ENCODE data around the gene ARFRP1. TPM values are rescaled to one million over a fixed set of nuclear protein-coding genes. Genes with fewer than 3 reads are reported as not detected.

ARFRP1 gene
- total RNA-seq, 1 donor from 2014 or later: 55.5 TPM

GRCh38 chr20:63657937-63658748, 49.6 kb downstream of the ARFRP1 start, which contains the start of gene RTEL1:
RTEL1 (plus strand) TSS chr20:63658312; CDS start chr20:63659403, 1,091 bp downstream.
- H3K4me3 ChIP-seq (ENCODE audit: low read depth, low read length): peak within 1 kb of the TSS; percentile 70
- no peak for FAIRE-seq
- no peaks in the 10 kb centered on the region for H3K27me3 ChIP-seq (ENCODE audit: control insufficient read depth, insufficient read depth, low read length)
- peaks cover 4% of the 10 kb centered on the region for H3K36me3 ChIP-seq (ENCODE audit: control insufficient read depth, insufficient read depth, low read length)
- peak; percentile 75 for DNase-seq (ENCODE audit: low read depth)
- no peak for TF ChIP-seq CTCF (IDR thresholded peaks at IDR 0.05; ENCODE audit: insufficient read depth, low read length, severe bottlenecking)

- Histone ChIP-seq H3K4me3 (ENCODE audit: low read depth, low read length) (peak overlapping the region; percentile 70), H3K27me3 (ENCODE audit: control insufficient read depth, insufficient read depth, low read length) (no peaks in the 10 kb centered on the region), H3K36me3 (ENCODE audit: control insufficient read depth, insufficient read depth, low read length) (peaks cover 2% of the 10 kb centered on the region)
- FAIRE-seq: no peak
- no peak for TF ChIP-seq CTCF (IDR thresholded peaks at IDR 0.05; ENCODE audit: insufficient read depth, low read length, severe bottlenecking)
- no peak for DNase-seq (ENCODE audit: low read depth)
Measured at GRCh38 chr20:63657260-63657936, 50.4 kb downstream of the ARFRP1 start.

GRCh38 chr20:63656451-63656850, 51.3 kb downstream of the ARFRP1 start:
- FAIRE-seq: no peak
- no peak overlapping the region for H3K4me3 ChIP-seq (ENCODE audit: low read depth, low read length)

GRCh38 chr20:63655249-63655648, 52.5 kb downstream of the ARFRP1 start:
- no peaks in the 10 kb centered on the region for H3K36me3 ChIP-seq (ENCODE audit: control insufficient read depth, insufficient read depth, low read length)
- DNase-seq (ENCODE audit: low read depth): no peak
- FAIRE-seq: no peak
- no peak for TF ChIP-seq CTCF (IDR thresholded peaks at IDR 0.05; ENCODE audit: insufficient read depth, low read length, severe bottlenecking)
- H3K27me3 ChIP-seq (ENCODE audit: control insufficient read depth, insufficient read depth, low read length): no peaks in the 10 kb centered on the region
- H3K4me3 ChIP-seq (ENCODE audit: low read depth, low read length): no peak overlapping the region

More at GRCh38 chr20:63656451-63656850, 51.3 kb downstream of the ARFRP1 start:
- no peaks in the 10 kb centered on the region for H3K27me3 ChIP-seq (ENCODE audit: control insufficient read depth, insufficient read depth, low read length)
- H3K36me3 ChIP-seq (ENCODE audit: control insufficient read depth, insufficient read depth, low read length): no peaks in the 10 kb centered on the region
- no peak for TF ChIP-seq CTCF (IDR thresholded peaks at IDR 0.05; ENCODE audit: insufficient read depth, low read length, severe bottlenecking)
- no peak for DNase-seq (ENCODE audit: low read depth)

GRCh38 chr20:63653974-63654668, 53.7 kb downstream of the ARFRP1 start:
- no peak for FAIRE-seq
- Histone ChIP-seq H3K36me3 (ENCODE audit: control insufficient read depth, insufficient read depth, low read length) (no peaks in the 10 kb centered on the region), H3K4me3 (ENCODE audit: low read depth, low read length) (no peak overlapping the region), H3K27me3 (ENCODE audit: control insufficient read depth, insufficient read depth, low read length) (no peaks in the 10 kb centered on the region)
- no peak for TF ChIP-seq CTCF (IDR thresholded peaks at IDR 0.05; ENCODE audit: insufficient read depth, low read length, severe bottlenecking)
- no peak for DNase-seq (ENCODE audit: low read depth)
